HG03342 (cell line): ENCODE results near the gene MAPK10.
"Not testable (repeated sequence)": the region's sequence is repeated elsewhere in the genome, so short reads cannot be mapped to it uniquely, and the experiment has no call there.

Source experiments
- ATAC-seq: cut with Tn5 transposase; IDR thresholded peaks from one replicate; pipeline ENCODE4 v1.9.1; 2021; ENCODE audit warnings: mild to moderate bottlenecking, moderate library complexity; ENCODE audit not compliant: unreplicated experiment

The MAPK10 gene

GRCh38 chr4:85994576-85994975 is 365.3 kb downstream of the MAPK10 start:
- ATAC-seq, result no peak

GRCh38 chr4:85993641-85994040 is 366.2 kb downstream of the MAPK10 start:
- no peak for ATAC-seq

GRCh38 chr4:85986266-85986665 is 373.6 kb downstream of the MAPK10 start:
- no peak for ATAC-seq

GRCh38 chr4:85979276-85979675 is 380.6 kb downstream of the MAPK10 start:
- ATAC-seq, result peak; percentile 95

GRCh38 chr4:85970535-85970934 is 389.3 kb downstream of the MAPK10 start:
- ATAC-seq, result no peak

GRCh38 chr4:85968945-85969819 is 390.7 kb downstream of the MAPK10 start:
- peak; percentile 69 for ATAC-seq

GRCh38 chr4:85967872-85968271 is 392.0 kb downstream of the MAPK10 start:
- no peak for ATAC-seq

- no peak for ATAC-seq
These were observed 393.5 kb downstream of the MAPK10 start for GRCh38 chr4:85966373-85966772.

- ATAC-seq, result no peak
These were observed 394.3 kb downstream of the MAPK10 start for GRCh38 chr4:85965529-85965928.

- ATAC-seq, result not testable (repeated sequence)
These were observed 394.8 kb downstream of the MAPK10 start for GRCh38 chr4:85965017-85965416.

- no peak for ATAC-seq
These were observed 395.6 kb downstream of the MAPK10 start for GRCh38 chr4:85964298-85964697.

- no peak for ATAC-seq
These were observed 396.6 kb downstream of the MAPK10 start for GRCh38 chr4:85963231-85963630.

- no peak for ATAC-seq
These were observed 398.0 kb downstream of the MAPK10 start for GRCh38 chr4:85961887-85962286.

- ATAC-seq, result no peak
These were observed 403.4 kb downstream of the MAPK10 start for GRCh38 chr4:85956293-85956945.

GRCh38 chr4:85955620-85956292 is 404.1 kb downstream of the MAPK10 start:
- ATAC-seq, result no peak

- no peak for ATAC-seq
These were observed 406.2 kb downstream of the MAPK10 start for GRCh38 chr4:85953651-85954018.

GRCh38 chr4:85952972-85953650 is 406.7 kb downstream of the MAPK10 start:
- no peak for ATAC-seq

GRCh38 chr4:85952528-85952927 is 407.3 kb downstream of the MAPK10 start:
- ATAC-seq, result no peak

GRCh38 chr4:85951099-85951498 is 408.8 kb downstream of the MAPK10 start:
- no peak for ATAC-seq

- no peak for ATAC-seq
These were observed 413.0 kb downstream of the MAPK10 start for GRCh38 chr4:85946821-85947220.

- no peak for ATAC-seq
These were observed 417.7 kb downstream of the MAPK10 start for GRCh38 chr4:85942107-85942506.
